GM21723 (cell line): ENCODE data around the gene KANSL1.
A peak's percentile ranks its signal among the peaks of the same experiment; 100 is the strongest.

Experiments used
- ATAC-seq: cut with Tn5 transposase; IDR thresholded peaks from one replicate; pipeline ENCODE4 v1.9.1; 2021; ENCODE audit warnings: mild to moderate bottlenecking, moderate library complexity; ENCODE audit not compliant: unreplicated experiment

The KANSL1 gene

GRCh38 chr17:46144246-46144645, 49.0 kb downstream of the KANSL1 start:
- no peak for ATAC-seq

- no peak for ATAC-seq
Measured at GRCh38 chr17:46143827-46144236, 49.4 kb downstream of the KANSL1 start.

- ATAC-seq, result no peak
Measured at GRCh38 chr17:46141645-46142044, 51.6 kb downstream of the KANSL1 start.

- no peak for ATAC-seq
Measured at GRCh38 chr17:46140645-46141197, 52.5 kb downstream of the KANSL1 start.

- ATAC-seq, result no peak
Measured at GRCh38 chr17:46139432-46140210, 53.6 kb downstream of the KANSL1 start.

- ATAC-seq, result no peak
Measured at GRCh38 chr17:46138473-46138872, 54.8 kb downstream of the KANSL1 start.

GRCh38 chr17:46136820-46137219, 56.4 kb downstream of the KANSL1 start:
- no peak for ATAC-seq

- ATAC-seq, result no peak
Measured at GRCh38 chr17:46135879-46136563, 57.2 kb downstream of the KANSL1 start.

GRCh38 chr17:46135126-46135812, 58.0 kb downstream of the KANSL1 start:
- no peak for ATAC-seq

- ATAC-seq, result no peak
Measured at GRCh38 chr17:46129302-46129701, 63.9 kb downstream of the KANSL1 start.

GRCh38 chr17:46128453-46128852, 64.8 kb downstream of the KANSL1 start:
- no peak for ATAC-seq

- ATAC-seq, result no peak
Measured at GRCh38 chr17:46127524-46127923, 65.7 kb downstream of the KANSL1 start.

- ATAC-seq, result no peak
Measured at GRCh38 chr17:46126840-46127239, 66.4 kb downstream of the KANSL1 start.

GRCh38 chr17:46125831-46126230, 67.4 kb downstream of the KANSL1 start:
- no peak for ATAC-seq

GRCh38 chr17:46124695-46125592, 68.3 kb downstream of the KANSL1 start:
- ATAC-seq, result no peak

GRCh38 chr17:46123607-46124006, 69.6 kb downstream of the KANSL1 start:
- no peak for ATAC-seq

GRCh38 chr17:46122486-46122871, 70.8 kb downstream of the KANSL1 start:
- no peak for ATAC-seq

- ATAC-seq, result peak; percentile 54
Measured at GRCh38 chr17:46121841-46122485, 71.3 kb downstream of the KANSL1 start.

- ATAC-seq, result no peak
Measured at GRCh38 chr17:46121165-46121764, 72.0 kb downstream of the KANSL1 start.

- ATAC-seq, result no peak
Measured at GRCh38 chr17:46120537-46120936, 72.7 kb downstream of the KANSL1 start.
